Activated naive CD4-positive, alpha-beta T cell treated with anti-CD3 and anti-CD28 coated beads for 36 hours (primary cell): ENCODE results near the gene KCNE5. TPM values are rescaled to one million over a fixed set of nuclear protein-coding genes. Genes with fewer than 3 reads are reported as not detected.
"Not testable (repeated sequence)": the region's sequence is repeated elsewhere in the genome, so short reads cannot be mapped to it uniquely, and the experiment has no call there.

Source experiments
- CTCF ChIA-PET: fragments of 350-600 bp; sonication (Branson Sonifier 250); formaldehyde crosslinking; loops from one replicate; lab custom pipeline; 2021; ENCODE audit warnings: antibody characterized with exemption; lab: Charles Lee
- DNase-seq: peaks from one replicate; pipeline ENCODE4 v3.0.0-alpha.2; 2020
- H3K27ac Mint-ChIP-seq: one replicate; pipeline ENCODE4 v1.8.0; 2021; ENCODE audit warnings: mild to moderate bottlenecking, mixed read lengths
- H3K27me3 Mint-ChIP-seq: one replicate; pipeline ENCODE4 v1.8.0; 2021; ENCODE audit warnings: low read depth, mixed read lengths
- H3K36me3 Mint-ChIP-seq: one replicate; pipeline ENCODE4 v1.8.0; 2021; ENCODE audit warnings: low read depth, mixed read lengths
- H3K4me1 Mint-ChIP-seq: one replicate; pipeline ENCODE4 v1.8.0; 2021; ENCODE audit warnings: low read depth, mixed read lengths
- H3K4me3 Mint-ChIP-seq: one replicate; pipeline ENCODE4 v1.8.0; 2021; ENCODE audit warnings: mild to moderate bottlenecking, moderate library complexity, mixed read lengths
- H3K9me3 Mint-ChIP-seq: one replicate; pipeline ENCODE4 v1.8.0; 2021; ENCODE audit warnings: mixed read lengths
- intact Hi-C: fragments of 100-400 bp; cut with micrococcal nuclease; formaldehyde crosslinking; loops from one replicate; pipeline ENCODE4 v1.15.1; 2023
- total RNA-seq, 2 experiments: library from RNA; stranded (reverse); gene quantifications; one replicate each; pipeline ENCODE4 v1.2.3, GENCODE V29; 2021

The KCNE5 gene
- total RNA-seq, 2 experiments from 2014 or later = 0.15 TPM; not detected in 1

DNA sequence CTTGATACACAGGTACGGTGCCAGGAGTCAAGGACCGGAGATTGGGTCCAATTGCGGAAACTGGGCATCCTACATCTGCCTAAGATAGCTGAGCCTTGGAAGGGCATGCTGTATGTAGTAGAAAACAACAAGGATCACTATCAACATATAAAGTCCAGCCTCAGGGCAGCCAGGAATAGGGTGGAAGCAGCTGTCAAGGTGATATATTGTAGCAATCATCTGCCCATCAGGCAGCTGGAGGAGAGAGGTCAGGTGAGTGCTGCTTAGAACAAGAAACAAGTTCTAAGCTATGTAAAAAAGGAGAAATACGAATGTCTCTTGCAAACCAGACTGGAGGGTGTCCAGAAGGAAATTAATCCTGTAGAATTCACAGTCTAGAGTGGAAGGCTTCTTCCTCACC lies 34.8 kb downstream of the KCNE5 start:
- no peak for DNase-seq
- Mint-ChIP-seq H3K27me3 (peaks cover 3% of the 10 kb centered on the region), H3K4me1 (no peaks in the 10 kb centered on the region), H3K27ac (no peak overlapping the region), H3K36me3 (no peaks in the 10 kb centered on the region), H3K9me3 (no peaks in the 10 kb centered on the region), H3K4me3 (no peak overlapping the region)
- intact Hi-C loops = no loop called here
- CTCF ChIA-PET = no interaction called here

DNA sequence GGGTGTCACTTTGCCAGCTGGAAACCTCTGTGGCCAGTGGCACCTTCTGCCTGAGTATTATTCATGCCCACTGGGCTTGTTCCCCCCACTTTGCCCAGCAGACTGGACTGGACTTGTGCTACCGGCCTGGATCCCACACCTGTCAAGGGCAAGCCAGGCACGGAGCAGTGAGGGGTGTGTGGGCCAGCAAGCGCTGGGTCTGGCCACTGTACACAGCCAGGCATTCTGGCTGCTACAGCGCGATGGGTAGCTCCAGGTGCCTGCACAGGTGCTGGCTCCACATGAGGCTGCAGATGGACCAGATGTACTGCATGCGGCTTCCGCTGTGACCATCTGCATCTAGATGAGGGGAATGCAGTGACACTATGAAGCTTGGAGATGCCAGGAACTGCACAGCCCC lies 39.5 kb downstream of the KCNE5 start:
- H3K36me3 Mint-ChIP-seq = no peaks in the 10 kb centered on the region
- no peak overlapping the region for H3K4me3 Mint-ChIP-seq
- H3K4me1 Mint-ChIP-seq = no peaks in the 10 kb centered on the region
- no peaks in the 10 kb centered on the region for H3K27me3 Mint-ChIP-seq
- CTCF ChIA-PET = no interaction called here
- DNase-seq = no peak
- intact Hi-C loops = no loop called here
- no peak overlapping the region for H3K27ac Mint-ChIP-seq
- no peaks in the 10 kb centered on the region for H3K9me3 Mint-ChIP-seq

GRCh38 chrX:109578916-109579315 lies 46.1 kb downstream of the KCNE5 start:
- Mint-ChIP-seq H3K36me3 (no peaks in the 10 kb centered on the region), H3K9me3 (no peaks in the 10 kb centered on the region), H3K27ac (no peak overlapping the region), H3K4me1 (no peaks in the 10 kb centered on the region), H3K4me3 (no peak overlapping the region), H3K27me3 (no peaks in the 10 kb centered on the region)
- CTCF ChIA-PET = no interaction called here
- intact Hi-C loops = no loop called here
- no peak for DNase-seq

GRCh38 chrX:109577055-109577454 lies 47.9 kb downstream of the KCNE5 start:
- Mint-ChIP-seq H3K27ac (no peak overlapping the region), H3K4me3 (no peak overlapping the region), H3K9me3 (no peaks in the 10 kb centered on the region), H3K4me1 (no peaks in the 10 kb centered on the region), H3K27me3 (peaks cover 3% of the 10 kb centered on the region), H3K36me3 (no peaks in the 10 kb centered on the region)
- DNase-seq = no peak
- intact Hi-C loops = no loop called here
- CTCF ChIA-PET = no interaction called here

DNA sequence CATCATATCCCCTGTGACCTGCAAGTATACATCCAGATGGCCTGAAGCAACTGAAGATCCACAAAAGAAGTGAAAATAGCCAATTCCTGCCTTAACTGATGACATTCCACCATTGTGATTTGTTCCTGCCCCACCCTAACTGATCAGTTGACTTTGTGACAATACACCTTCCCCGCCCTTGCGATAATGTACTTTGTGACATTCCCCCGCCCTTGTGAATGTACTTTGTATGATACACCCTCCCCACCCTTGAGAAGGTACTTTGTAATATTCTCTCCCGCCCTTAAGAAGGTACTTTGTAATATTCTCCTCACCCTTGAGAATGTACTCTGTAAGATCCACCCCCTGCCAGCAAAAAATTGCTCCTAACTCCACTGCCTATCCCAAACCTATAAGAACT lies 48.9 kb downstream of the KCNE5 start:
- H3K36me3 Mint-ChIP-seq, H3K27ac Mint-ChIP-seq, DNase-seq, CTCF ChIA-PET, H3K4me1 Mint-ChIP-seq, H3K4me3 Mint-ChIP-seq, H3K9me3 Mint-ChIP-seq, intact Hi-C loops, H3K27me3 Mint-ChIP-seq: not testable (repeated sequence)

Other genes with a start within 250 kb of the KCNE5 start
- gene GUCY2F, start 143.1 kb downstream of the KCNE5 start, total RNA-seq = not detected
- gene NXT2, start 88.3 kb downstream of the KCNE5 start, total RNA-seq = 10 to 100 TPM; 14.8 to 14.9 TPM
- gene ACSL4, start 108.1 kb upstream of the KCNE5 start, total RNA-seq = 10 to 100 TPM; 58.5 to 58.8 TPM